ENCODE results near the gene CPNE2. TPM values are rescaled to one million over a fixed set of nuclear protein-coding genes. Genes with fewer than 3 reads are reported as not detected.

Gene CPNE2
- total RNA-seq, 1 experiment from 2014 or later, result 35.2 TPM

DNA sequence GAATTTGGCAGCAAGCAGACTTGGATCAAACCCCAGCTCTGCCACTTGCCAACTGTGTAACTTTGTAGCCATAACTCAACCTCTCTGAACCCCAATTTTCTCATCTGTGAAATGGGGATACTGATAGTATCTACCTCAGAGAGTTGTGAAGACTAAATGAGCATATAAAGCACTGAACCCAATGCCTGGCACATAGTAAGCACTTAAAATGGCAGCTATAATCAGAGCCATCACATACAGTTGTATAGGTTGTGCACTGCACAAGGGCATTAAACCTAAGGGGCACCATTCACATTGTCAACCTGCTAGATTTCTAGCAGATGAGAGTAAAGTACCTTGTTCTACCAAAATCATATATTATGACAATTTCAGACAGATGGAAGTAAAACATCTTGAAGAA, 10.6 kb upstream of the CPNE2 start:
- H3F3A ChIP-seq (ENCODE audit: insufficient read depth, low read depth), result no peaks in the 10 kb centered on the region
- no peaks in the 10 kb centered on the region for H3K9me3 ChIP-seq (ENCODE audit: insufficient read depth, low read depth)
- ChIA-PET CTCF (no interaction called here), POLR2A (ENCODE audit: unreplicated experiment) (no interaction called here)
- H2AFZ ChIP-seq, result no peak overlapping the region
- H3K4me2 ChIP-seq, result no peak overlapping the region
- no peaks in the 10 kb centered on the region for H4K20me1 ChIP-seq (ENCODE audit: insufficient read depth)
- no peaks in the 10 kb centered on the region for H3K36me3 ChIP-seq (ENCODE audit: low read depth)
- intact Hi-C loops (cut with micrococcal nuclease; ENCODE audit: unreplicated experiment), result no loop called here
- no peaks in the 10 kb centered on the region for H3K27me3 ChIP-seq (ENCODE audit: insufficient read depth, low read depth)
- no peaks in the 10 kb centered on the region for H3K79me2 ChIP-seq (ENCODE audit: low read depth)
- no peak for DNase-seq
- H3K9me2 ChIP-seq (ENCODE audit: insufficient read depth), result no peaks in the 10 kb centered on the region
- no peak overlapping the region for H3K27ac ChIP-seq
- TF ChIP-seq EZH2 (IDR thresholded peaks at IDR 0.05; ENCODE audit: low read depth), result no peak
- TF ChIP-seq, protein P1, sequence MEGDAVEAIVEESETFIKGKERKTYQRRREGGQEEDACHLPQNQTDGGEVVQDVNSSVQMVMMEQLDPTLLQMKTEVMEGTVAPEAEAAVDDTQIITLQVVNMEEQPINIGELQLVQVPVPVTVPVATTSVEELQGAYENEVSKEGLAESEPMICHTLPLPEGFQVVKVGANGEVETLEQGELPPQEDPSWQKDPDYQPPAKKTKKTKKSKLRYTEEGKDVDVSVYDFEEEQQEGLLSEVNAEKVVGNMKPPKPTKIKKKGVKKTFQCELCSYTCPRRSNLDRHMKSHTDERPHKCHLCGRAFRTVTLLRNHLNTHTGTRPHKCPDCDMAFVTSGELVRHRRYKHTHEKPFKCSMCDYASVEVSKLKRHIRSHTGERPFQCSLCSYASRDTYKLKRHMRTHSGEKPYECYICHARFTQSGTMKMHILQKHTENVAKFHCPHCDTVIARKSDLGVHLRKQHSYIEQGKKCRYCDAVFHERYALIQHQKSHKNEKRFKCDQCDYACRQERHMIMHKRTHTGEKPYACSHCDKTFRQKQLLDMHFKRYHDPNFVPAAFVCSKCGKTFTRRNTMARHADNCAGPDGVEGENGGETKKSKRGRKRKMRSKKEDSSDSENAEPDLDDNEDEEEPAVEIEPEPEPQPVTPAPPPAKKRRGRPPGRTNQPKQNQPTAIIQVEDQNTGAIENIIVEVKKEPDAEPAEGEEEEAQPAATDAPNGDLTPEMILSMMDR (conservative IDR thresholded peaks at IDR 0.05), result no peak
- BruUV-seq (replicated peaks), result no TSS peak
- no peaks in the 10 kb centered on the region for H3K4me1 ChIP-seq (replicated peaks; ENCODE audit: insufficient read depth)
- no peak overlapping the region for H3K4me3 ChIP-seq

DNA sequence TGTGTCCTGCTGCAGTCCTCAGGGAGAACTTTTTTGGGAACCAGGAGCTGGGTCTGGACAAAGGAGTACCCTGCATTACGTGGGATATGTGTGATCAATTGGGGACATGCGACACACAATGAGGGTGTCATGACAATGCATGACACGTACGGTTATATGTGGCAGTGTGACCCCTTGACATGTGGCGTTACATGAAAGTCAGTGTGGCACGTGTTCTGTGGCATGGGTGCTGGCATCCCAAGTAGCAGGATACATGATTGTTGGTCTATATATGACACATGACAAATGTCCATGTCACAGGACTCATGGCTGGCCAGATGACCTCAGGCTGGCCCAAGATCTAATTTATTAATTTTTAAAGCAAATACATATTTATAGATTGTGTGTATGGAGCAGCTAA, 9.7 kb upstream of the CPNE2 start:
- Histone ChIP-seq H2AFZ (no peak overlapping the region), H3K4me1 (replicated peaks; ENCODE audit: insufficient read depth) (no peaks in the 10 kb centered on the region), H3K36me3 (ENCODE audit: low read depth) (no peaks in the 10 kb centered on the region), H3K4me2 (no peak overlapping the region), H3F3A (ENCODE audit: insufficient read depth, low read depth) (no peaks in the 10 kb centered on the region), H3K9me2 (ENCODE audit: insufficient read depth) (no peaks in the 10 kb centered on the region), H3K79me2 (ENCODE audit: low read depth) (no peaks in the 10 kb centered on the region), H4K20me1 (ENCODE audit: insufficient read depth) (no peaks in the 10 kb centered on the region), H3K9me3 (ENCODE audit: insufficient read depth, low read depth) (no peaks in the 10 kb centered on the region), H3K27ac (no peak overlapping the region), H3K4me3 (no peak overlapping the region), H3K27me3 (ENCODE audit: insufficient read depth, low read depth) (no peaks in the 10 kb centered on the region)
- TF ChIP-seq EZH2 (IDR thresholded peaks at IDR 0.05; ENCODE audit: low read depth), result no peak
- TF ChIP-seq, protein P1 (conservative IDR thresholded peaks at IDR 0.05), result no peak
- intact Hi-C loops (cut with micrococcal nuclease; ENCODE audit: unreplicated experiment), result no loop called here
- BruUV-seq (replicated peaks), result no TSS peak
- DNase-seq, result no peak
- POLR2A ChIA-PET (ENCODE audit: unreplicated experiment), result interaction anchor here (0.5 kb wide), 1 partner anchor 112 kb away, joined by 3 read pairs; no protein-coding TSS in a partner anchor
- CTCF ChIA-PET, result interaction anchor here (1.2 kb wide), 1 partner anchor 210 kb away, joined by 4 read pairs; no protein-coding TSS in a partner anchor

DNA sequence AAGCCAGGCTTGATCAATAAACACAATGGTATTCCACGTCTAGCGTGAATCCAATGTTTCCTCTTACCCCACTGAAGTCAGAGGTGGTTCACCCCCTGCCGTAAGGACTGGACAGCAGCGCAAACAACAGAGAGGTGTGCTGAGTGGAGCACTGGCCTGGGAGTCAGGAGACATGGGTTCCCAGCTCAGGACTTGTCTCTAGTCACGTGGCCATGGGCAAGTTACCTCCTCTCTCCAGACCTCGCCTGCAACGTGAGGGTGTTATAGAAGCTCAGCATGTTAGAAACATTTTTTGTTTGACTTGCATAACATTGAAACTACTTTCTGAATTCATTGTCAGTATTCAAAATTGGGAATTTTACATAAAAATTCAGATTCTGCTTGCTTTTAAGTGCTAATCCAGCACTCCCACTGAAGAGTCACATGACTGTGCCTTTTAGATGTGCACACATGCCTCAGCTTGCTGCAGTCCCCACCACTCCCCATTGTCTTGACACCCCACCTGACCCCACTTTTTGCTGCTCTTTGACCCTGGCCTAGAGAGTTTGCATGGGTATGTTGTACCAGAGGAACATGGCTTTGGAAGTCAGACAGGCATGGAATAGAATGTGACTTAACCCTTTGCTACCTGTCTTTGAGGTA, 8.8 kb upstream of the CPNE2 start:
- H3K9me3 ChIP-seq (ENCODE audit: insufficient read depth, low read depth), result no peaks in the 10 kb centered on the region
- no peaks in the 10 kb centered on the region for H3K79me2 ChIP-seq (ENCODE audit: low read depth)
- BruUV-seq (replicated peaks), result no TSS peak
- TF ChIP-seq, protein P1 (conservative IDR thresholded peaks at IDR 0.05), result no peak
- no peak for TF ChIP-seq EZH2 (IDR thresholded peaks at IDR 0.05; ENCODE audit: low read depth)
- no peak overlapping the region for H3K27ac ChIP-seq
- no peak for DNase-seq
- intact Hi-C loops (cut with micrococcal nuclease; ENCODE audit: unreplicated experiment), result loop anchor here (1.0 to 2.0 kb wide), 3 partner anchors 85 to 217 kb away; no protein-coding TSS in a partner anchor
- H3F3A ChIP-seq (ENCODE audit: insufficient read depth, low read depth), result no peaks in the 10 kb centered on the region
- no peak overlapping the region for H3K4me2 ChIP-seq
- POLR2A ChIA-PET (ENCODE audit: unreplicated experiment), result no interaction called here
- H4K20me1 ChIP-seq (ENCODE audit: insufficient read depth), result no peaks in the 10 kb centered on the region
- H3K4me1 ChIP-seq (replicated peaks; ENCODE audit: insufficient read depth), result no peaks in the 10 kb centered on the region
- CTCF ChIA-PET, result interaction anchor here (1.2 kb wide), 1 partner anchor 209 kb away, joined by 4 read pairs; no protein-coding TSS in a partner anchor
- H2AFZ ChIP-seq, result no peak overlapping the region
- no peaks in the 10 kb centered on the region for H3K9me2 ChIP-seq (ENCODE audit: insufficient read depth)
- H3K4me3 ChIP-seq, result no peak overlapping the region
- no peaks in the 10 kb centered on the region for H3K27me3 ChIP-seq (ENCODE audit: insufficient read depth, low read depth)
- no peaks in the 10 kb centered on the region for H3K36me3 ChIP-seq (ENCODE audit: low read depth)
